Natural killer cell (primary cell): ENCODE results near the gene SHROOM3. TPM values are rescaled to one million over a fixed set of nuclear protein-coding genes. Genes with fewer than 3 reads are reported as not detected.

ENCODE experiments used
- ATAC-seq, 3 donors: fragments of 150-1000 bp in 2 of 3; fragments of 200-7000 bp in 1 of 3; cut with Tn5 transposase; 1 replicate in 1 of 3; 2 replicates in 2 of 3; pipeline ENCODE4 v1.10.0; 2021; ENCODE audit warnings: mild to moderate bottlenecking in 2 of 3, moderate library complexity in 2 of 3
- DNase-seq, 2 donors: peaks; one replicate each; pipeline versions ENCODE4 v3.0.0 to v3.0.0-alpha.2; 2013 to 2021; ENCODE audit warnings: mixed read lengths in 1 of 2
- H3K27ac ChIP-seq: one replicate; pipeline ENCODE4 v1.5.1; 2013; ENCODE audit warnings: mild to moderate bottlenecking, low read length
- H3K27me3 ChIP-seq: one replicate; pipeline ENCODE4 v1.6.1; 2013; ENCODE audit warnings: low read length; ENCODE audit not compliant: control insufficient read depth, insufficient read depth
- H3K36me3 ChIP-seq: one replicate; pipeline ENCODE4 v1.6.1; 2013; ENCODE audit warnings: low read length; ENCODE audit not compliant: control insufficient read depth, insufficient read depth
- H3K4me1 ChIP-seq: one replicate; pipeline ENCODE4 v1.6.1; 2013; ENCODE audit warnings: low read length; ENCODE audit not compliant: control insufficient read depth, insufficient read depth
- H3K4me3 ChIP-seq: one replicate; pipeline ENCODE4 v1.5.1; 2013; ENCODE audit warnings: low read length
- H3K9me3 ChIP-seq: one replicate; pipeline ENCODE4 v1.6.1; 2013; ENCODE audit warnings: low read length; ENCODE audit not compliant: control insufficient read depth, insufficient read depth
- H3K27ac Mint-ChIP-seq, 2 donors: one replicate each; pipeline ENCODE4 v1.8.0; 2022; ENCODE audit warnings: mild to moderate bottlenecking in 2 of 2, mixed read lengths in 2 of 2, moderate library complexity in 1 of 2
- H3K27me3 Mint-ChIP-seq, 2 donors: one replicate each; pipeline ENCODE4 v1.8.0; 2022; ENCODE audit warnings: low read depth in 2 of 2, mixed read lengths in 2 of 2
- H3K36me3 Mint-ChIP-seq: one replicate; pipeline ENCODE4 v1.8.0; 2022; ENCODE audit warnings: mixed read lengths
- H3K4me1 Mint-ChIP-seq, 2 donors: one replicate each; pipeline ENCODE4 v1.8.0; 2022; ENCODE audit warnings: mixed read lengths in 2 of 2
- H3K4me3 Mint-ChIP-seq: one replicate; pipeline ENCODE4 v1.8.0; 2022; ENCODE audit warnings: mild to moderate bottlenecking, moderate library complexity, mixed read lengths
- H3K9me3 Mint-ChIP-seq, 2 donors: one replicate each; pipeline ENCODE4 v1.8.0; 2022; ENCODE audit warnings: mixed read lengths in 2 of 2
- CTCF ChIP-seq: fragments of 200-600 bp; IDR thresholded peaks from one replicate; pipeline ENCODE4 v1.8.0; 2022; ENCODE audit warnings: antibody characterized with exemption
- WGBS: methylation state at CpG from one replicate; pipeline ENCODE4 v1.1.7; 2013; ENCODE audit warnings: missing lambda C conversion rate; ENCODE audit not compliant: insufficient coverage; 5-methylcytosine and 5-hydroxymethylcytosine counted together
- intact Hi-C: fragments of 100-400 bp; cut with micrococcal nuclease; formaldehyde crosslinking; loops from one replicate; pipeline ENCODE4 v1.14.2; 2022
- total RNA-seq, 4 donors: library from RNA; stranded (reverse); fragments of 120-200 nt in 1 of 4; gene quantifications; one replicate each; pipeline versions ENCODE4 v1.2.3 to v1.2.4, GENCODE V29; 2013 to 2022

The SHROOM3 gene
- total RNA-seq, 3 donors from 2014 or later (not counting 1 experiment from before 2014, with no cell fraction given), result 0.63 TPM; not detected in 2

DNA sequence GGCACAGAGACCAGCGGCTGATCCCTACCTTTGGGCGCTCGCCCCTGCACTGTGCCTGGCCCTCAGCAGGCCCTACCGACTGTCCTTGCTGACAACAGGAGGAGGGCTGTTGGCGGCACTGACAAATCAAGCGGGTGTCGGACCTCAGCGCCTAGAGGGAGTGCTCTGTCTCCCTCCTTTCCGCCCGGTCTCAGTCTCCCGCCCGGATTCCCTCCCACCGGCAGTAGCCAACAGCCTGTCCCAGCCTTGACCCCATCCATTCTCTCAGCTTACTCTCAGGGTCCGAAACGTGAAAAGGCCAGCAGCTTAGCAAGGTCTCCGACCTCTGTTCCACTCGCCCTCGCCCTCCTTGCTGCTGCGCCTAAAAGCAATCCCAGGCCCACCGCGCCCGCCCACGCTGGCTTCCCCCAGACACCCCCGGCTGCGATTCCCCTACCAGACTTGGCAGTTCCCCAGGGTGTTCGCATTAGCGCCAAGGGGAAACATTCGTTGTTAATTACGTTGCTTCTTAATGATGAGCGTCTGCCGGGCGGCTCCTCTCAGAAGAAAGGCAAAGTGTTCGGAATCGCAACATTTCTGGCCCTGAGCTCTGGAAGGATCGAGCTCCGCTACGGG, 366.7 kb downstream of the SHROOM3 start:
- Mint-ChIP-seq H3K9me3 (no peaks in the 10 kb centered on the region), H3K36me3 (no peaks in the 10 kb centered on the region), H3K4me1 (no peaks in the 10 kb centered on the region), H3K27me3 (peaks cover 23 to 31% of the 10 kb centered on the region in 2 donors), H3K27ac (no peak overlapping the region), H3K4me3 (no peak overlapping the region)
- Histone ChIP-seq H3K36me3 (no peaks in the 10 kb centered on the region), H3K27ac (no peak overlapping the region), H3K27me3 (no peaks in the 10 kb centered on the region), H3K9me3 (no peaks in the 10 kb centered on the region), H3K4me1 (no peaks in the 10 kb centered on the region), H3K4me3 (no peak overlapping the region)
- no peak for DNase-seq
- no peak for TF ChIP-seq CTCF
- 79% methylated on average over 37 of the region's 37 CpGs for WGBS
- no peak for ATAC-seq
- intact Hi-C loops, result no loop called here

- intact Hi-C loops, result no loop called here
- DNase-seq, result no peak
- Mint-ChIP-seq H3K4me1 (no peaks in the 10 kb centered on the region), H3K36me3 (no peaks in the 10 kb centered on the region), H3K4me3 (no peak overlapping the region), H3K27me3 (peaks cover 23 to 31% of the 10 kb centered on the region in 2 donors), H3K27ac (no peak overlapping the region), H3K9me3 (no peaks in the 10 kb centered on the region)
- no peaks in the 10 kb centered on the region for H3K9me3 ChIP-seq
- TF ChIP-seq CTCF, result no peak
- H3K27me3 ChIP-seq, result no peaks in the 10 kb centered on the region
- no peaks in the 10 kb centered on the region for H3K36me3 ChIP-seq
- WGBS, result 86% methylated on average over 18 of the region's 20 CpGs
- H3K4me1 ChIP-seq, result no peaks in the 10 kb centered on the region
- H3K27ac ChIP-seq, result no peak overlapping the region
- no peak for ATAC-seq
- no peak overlapping the region for H3K4me3 ChIP-seq
Measured at GRCh38 chr4:76802236-76803021, 367.4 kb downstream of the SHROOM3 start.

DNA sequence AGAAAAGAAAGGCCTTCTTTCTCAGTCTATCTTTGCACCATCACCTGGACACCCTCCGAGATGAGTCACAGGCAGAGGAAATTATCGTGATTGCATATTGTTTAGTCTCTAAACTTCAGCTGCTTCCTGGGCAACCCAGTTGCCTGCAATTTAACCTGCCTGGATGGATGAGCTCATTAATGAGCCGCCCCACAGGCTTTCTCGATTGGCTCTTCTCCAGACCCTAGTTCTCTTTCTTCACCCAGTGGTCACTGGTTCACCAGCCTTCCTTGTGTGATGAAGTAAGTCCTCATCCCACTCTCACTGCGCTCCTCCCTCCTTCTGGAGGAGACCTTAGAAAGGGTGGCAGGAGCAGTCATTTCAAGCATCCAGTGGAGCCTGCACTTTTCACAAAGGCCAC, 368.5 kb downstream of the SHROOM3 start:
- H3K9me3 ChIP-seq, result no peaks in the 10 kb centered on the region
- no peak for ATAC-seq
- H3K9me3 Mint-ChIP-seq, result no peaks in the 10 kb centered on the region
- no peaks in the 10 kb centered on the region for H3K27me3 ChIP-seq
- no peak overlapping the region for H3K27ac ChIP-seq
- no peak for TF ChIP-seq CTCF
- no peak for DNase-seq
- no peak overlapping the region for H3K4me3 ChIP-seq
- 87% methylated on average over 5 of the region's 5 CpGs for WGBS
- intact Hi-C loops, result no loop called here
- H3K4me3 Mint-ChIP-seq, result no peak overlapping the region
- H3K4me1 ChIP-seq, result no peaks in the 10 kb centered on the region
- H3K27ac Mint-ChIP-seq, result no peak overlapping the region
- H3K4me1 Mint-ChIP-seq, result no peaks in the 10 kb centered on the region
- H3K36me3 Mint-ChIP-seq, result no peaks in the 10 kb centered on the region
- H3K36me3 ChIP-seq, result no peaks in the 10 kb centered on the region
- H3K27me3 Mint-ChIP-seq, result peaks cover 18 to 32% of the 10 kb centered on the region in 2 donors
